ENCODE results near the gene WLS.
"Not testable (repeated sequence)": the region's sequence is repeated elsewhere in the genome, so short reads cannot be mapped to it uniquely, and the experiment has no call there.

Gene WLS

DNA sequence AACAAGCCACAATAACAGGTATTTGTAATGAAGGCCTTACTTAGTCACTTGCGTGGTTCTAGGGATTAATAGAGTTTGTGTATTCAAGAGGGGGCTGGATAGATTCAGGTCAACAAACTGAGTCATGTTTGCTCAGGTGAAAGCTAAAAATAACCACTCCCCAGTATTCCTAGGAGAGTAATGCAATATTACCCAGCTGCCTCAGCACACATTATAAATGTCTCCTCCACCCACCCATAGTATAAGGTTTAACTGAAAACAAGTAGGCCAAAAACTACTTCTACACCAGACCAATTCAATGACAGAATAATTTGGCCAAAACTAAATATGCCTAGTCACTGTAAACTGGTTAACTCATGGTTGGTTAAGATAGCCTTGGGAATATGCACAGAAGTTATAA lies 34.4 kb downstream of the WLS start:
- no peak for DNase-seq

GRCh38 chr1:68197461-68197860 lies 34.9 kb downstream of the WLS start:
- DNase-seq = no peak

DNA sequence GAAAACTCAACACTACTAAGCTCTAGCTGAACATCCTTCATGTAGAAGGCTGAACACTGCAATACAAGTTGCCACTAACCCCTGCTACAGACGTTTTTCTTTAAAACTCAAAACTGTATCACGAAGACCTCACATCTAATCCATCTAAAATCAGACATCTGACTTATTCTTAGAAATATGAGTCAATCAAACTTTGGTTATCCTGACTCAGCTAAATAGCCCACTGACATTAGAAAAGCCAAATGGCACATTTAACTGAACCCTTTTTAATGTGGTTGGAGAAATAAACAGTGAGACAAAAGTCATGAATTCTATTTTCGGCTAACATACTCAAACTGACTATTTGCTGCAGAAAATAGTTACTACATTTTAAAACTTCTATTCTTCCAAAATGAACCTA lies 35.6 kb downstream of the WLS start:
- no peak for DNase-seq

DNA sequence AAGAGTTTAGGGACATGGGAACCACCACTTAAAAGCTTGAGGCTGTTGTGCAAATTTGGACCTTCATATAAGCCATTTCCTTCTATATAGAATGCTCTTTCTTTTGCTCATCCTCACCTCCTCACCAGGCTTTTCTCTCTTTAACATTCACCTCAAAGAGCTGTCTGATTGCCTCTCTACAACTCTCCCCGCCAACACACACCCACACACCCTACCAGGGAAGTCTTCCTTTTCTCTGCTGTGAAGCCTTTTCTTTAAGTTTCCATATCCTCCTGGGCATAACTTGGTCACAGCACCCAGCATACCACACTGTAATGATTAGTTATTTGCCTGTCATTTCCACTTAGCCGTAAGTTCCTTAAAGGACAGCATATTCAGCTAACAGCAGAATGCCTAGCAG lies 40.6 kb downstream of the WLS start:
- no peak for DNase-seq

- no peak for DNase-seq
Measured at GRCh38 chr1:68188644-68189340, 43.5 kb downstream of the WLS start.

DNA sequence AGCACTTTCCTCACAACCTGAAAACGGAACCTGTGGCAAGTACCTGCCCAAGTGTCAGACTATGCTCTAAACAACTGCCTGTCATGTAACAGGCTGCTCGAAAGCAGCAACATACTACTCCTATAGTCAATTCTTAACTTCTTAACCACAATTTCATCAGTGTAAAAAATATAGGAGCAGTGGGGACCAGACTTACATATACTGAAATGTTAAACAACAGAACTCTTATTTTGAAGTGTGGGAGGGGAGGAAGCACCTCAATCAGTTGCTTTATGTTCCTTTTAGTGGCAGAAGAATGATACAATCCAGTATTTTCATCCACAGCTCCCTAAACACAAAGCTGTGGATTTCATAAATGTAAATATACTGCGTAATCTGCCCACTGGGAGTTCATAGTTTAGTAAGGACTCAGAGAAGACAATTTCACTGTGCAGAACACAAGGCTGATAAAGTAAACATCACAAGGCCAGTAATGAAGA lies 44.2 kb downstream of the WLS start:
- DNase-seq = no peak

DNA sequence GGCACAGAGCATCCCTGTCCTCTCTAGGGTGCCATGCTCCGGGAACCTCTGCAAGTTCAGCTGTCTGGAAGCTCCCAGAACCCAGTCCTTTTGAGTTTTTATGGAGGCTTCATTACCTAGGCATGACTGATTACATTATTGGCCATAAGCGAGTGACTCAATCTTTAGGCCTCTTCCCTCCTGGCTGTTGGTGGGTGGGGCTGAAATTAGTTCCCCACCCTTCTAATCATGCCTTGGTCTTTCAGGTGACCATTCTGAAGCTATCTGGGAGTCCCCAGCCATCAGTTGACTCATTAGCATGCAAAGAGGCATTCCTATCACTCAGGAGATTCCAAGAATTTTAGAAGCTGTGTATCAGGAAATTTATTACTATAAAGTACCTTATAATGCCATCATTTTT lies 46.6 kb downstream of the WLS start:
- no peak for DNase-seq

- no peak for DNase-seq
Measured at GRCh38 chr1:68183895-68184294, 48.4 kb downstream of the WLS start.

DNA sequence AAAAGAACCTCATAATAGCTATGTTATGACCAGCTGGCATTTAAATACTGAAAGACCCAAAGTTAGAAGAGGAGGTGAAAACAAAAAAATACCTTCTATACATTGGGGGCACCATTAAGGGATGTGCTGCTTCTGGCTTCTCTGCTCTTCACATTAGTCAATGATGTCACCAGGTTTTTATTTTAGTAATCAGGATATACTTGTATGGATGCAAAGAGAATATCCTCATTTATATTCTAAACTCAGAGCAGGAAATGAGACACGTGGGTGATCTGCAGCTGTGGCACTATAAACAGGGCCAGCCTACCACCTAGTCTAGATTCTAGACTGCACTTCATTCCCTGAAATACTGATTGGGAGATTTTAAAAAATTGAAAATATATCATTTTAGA lies 51.2 kb downstream of the WLS start:
- DNase-seq = no peak

DNA sequence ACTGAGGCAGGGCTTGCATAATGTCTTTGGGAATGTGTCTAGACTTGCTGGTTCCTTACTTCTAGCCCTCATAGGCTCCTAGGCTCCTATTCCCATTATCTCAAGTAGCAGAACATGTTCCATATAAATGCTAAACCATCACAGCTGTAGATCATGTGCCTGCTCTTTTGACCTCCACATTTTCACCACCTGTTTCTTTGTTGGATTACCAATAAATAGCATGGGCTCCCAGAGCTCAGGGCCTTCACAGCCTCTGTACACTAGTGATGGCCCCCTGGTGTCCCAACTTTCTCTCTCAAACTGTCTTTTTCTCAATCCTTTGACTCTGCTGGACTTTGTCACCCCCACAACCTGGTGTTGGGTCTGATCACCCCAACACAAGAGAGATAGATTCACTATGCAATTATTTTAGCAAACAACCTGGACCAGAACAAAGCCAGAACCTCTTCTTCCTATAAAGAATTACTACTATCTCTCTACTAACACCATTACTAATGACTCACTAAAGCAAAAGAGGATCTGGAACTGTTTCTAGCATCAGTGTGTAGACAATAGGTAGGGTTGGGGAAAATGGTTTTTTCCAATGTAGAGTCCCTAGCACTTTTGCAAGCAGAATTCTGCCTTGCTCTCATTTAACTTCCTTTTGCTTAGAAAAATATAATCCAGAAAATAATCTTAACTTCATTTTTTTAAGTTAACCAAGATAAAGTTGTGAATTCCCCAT lies 51.7 kb downstream of the WLS start:
- DNase-seq = no peak

DNA sequence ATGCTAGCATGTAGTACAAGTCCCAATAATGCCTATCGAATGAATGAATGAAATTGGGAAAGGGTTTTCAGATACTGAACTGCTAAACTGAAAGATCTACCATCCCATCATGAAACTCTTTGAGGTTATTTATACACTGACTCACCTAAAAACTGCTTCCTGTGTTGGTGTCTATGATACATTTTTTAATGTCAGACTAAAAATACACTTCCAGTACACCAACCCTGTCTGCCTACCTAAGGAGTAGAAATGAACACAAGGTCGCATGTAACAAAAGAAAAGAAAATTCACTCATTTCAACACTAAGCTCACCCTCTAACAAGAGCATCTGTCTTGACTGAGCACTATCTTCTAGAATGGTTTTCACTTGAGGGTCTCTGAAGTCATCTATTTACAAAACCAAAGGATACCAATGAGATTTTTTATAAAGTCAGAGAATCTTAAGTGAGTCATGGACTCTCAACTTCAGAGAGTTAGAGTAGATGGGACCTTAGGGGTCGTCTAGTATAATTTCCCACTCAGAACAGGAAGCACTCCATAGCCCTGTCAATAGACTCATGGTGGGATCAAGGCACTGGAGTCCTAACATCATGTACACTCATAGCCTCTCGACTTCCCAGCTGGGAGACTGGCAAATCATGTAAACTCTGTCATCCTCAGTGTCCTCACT lies 53.4 kb downstream of the WLS start:
- no peak for DNase-seq

GRCh38 chr1:68175621-68176398 lies 56.5 kb downstream of the WLS start:
- no peak for DNase-seq

DNA sequence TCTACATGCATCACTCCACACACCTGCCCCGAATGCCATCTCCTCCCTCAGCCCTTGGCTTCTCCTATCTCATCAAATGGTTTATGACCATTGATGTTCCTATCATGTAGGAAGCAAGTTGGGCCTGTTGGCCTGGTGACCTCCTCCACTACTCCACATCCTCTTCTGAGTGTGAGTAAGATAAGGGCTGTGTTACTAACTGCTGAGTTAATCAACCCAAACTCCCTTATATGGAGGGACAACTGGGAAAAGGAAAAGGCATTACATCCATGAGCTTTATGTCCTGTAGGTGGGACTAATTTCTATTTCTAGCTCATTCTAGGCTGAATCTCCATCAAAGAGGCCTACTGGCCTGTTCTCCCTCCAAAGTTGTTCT lies 57.6 kb downstream of the WLS start:
- DNase-seq = no peak

DNA sequence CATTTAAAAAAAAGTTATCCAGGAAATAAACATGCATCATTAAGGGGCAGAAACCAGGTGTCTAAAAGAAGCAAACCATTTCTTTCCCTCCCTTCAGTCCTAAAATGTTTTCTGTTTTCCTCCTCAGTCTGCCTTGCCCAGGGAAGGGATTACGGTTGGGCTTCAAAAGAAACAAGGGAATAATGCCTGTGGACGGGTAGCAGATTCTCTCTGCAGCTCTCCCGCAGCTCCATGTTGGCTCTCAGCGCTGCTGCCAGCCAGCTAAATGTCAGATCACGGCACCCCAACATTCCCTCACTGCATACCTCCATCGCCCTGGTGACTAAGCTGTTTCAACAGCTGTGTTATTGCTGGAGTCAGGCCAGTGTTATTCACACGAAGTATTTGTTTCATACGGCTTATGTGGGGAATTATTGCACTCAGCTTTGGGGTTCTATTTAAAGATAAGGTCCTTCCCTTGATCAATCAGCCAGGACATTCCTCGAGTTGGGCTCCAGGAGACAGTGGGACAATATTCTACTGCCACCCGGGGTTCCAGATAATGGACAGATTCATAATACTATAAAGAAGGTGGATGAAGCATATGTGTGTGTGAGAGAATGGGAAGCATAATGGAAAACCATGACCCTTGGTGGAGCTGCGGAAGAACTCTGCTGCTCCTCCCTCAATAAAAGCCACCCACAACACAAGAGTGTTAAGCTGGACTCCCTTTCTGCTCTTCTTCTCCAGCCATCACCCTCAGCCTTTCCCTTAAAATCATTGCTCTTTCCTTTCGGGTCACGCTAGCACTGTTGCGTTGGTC lies 58.2 kb downstream of the WLS start:
- no peak for DNase-seq

- no peak for DNase-seq
Measured at GRCh38 chr1:68173283-68173935, 58.9 kb downstream of the WLS start.

- DNase-seq = not testable (repeated sequence)
Measured at GRCh38 chr1:68171795-68172194, 60.5 kb downstream of the WLS start.

DNA sequence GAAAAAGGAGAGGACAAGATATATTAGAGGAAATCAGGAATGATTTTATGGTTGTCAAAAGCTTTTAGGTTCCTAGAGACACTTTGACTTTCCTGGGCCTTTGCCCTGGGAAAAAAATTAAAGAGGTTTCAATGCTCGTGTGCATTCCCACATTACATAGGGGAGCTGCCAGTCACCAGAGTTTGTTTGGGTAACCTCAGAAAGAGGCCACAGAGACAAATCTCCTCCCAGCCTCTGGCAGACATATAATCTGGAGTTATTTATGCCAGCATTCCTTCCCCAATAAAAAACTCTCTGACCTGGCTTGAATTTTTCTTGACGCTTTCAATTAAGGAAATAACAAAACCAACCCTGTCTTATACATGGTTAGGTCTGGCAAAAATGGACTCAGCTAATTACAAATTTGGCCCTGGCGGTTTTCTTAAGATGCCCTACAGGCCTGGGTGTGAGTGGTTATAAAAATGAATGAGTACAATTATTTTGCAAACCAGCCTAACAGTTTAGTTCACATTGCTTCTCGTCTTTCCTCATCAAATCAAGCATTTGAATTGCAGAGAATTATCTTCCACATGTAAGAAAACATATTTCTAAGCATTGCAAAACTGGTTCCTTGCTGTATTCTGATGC lies 63.7 kb downstream of the WLS start:
- DNase-seq = no peak

GRCh38 chr1:68167211-68167610 lies 65.1 kb downstream of the WLS start:
- no peak for DNase-seq

DNA sequence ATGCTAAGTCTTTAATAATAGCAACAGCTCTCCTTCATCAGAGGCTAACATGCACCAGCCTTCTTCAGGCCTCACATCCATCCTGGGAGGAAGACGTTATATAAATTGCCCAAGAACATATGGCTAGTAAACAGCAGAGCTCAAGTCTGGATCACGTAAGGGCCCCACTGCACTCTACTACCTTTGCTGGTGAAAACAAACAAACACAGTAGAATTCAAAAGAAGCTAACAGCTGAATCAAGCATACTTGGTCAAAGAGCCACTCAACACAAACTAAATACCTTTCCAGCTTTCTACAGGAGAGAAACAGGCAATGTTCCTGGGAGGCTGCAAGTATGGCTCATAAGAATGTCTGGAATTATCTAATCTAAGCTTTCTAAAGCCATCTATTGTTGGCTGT lies 66.0 kb downstream of the WLS start:
- no peak for DNase-seq

DNA sequence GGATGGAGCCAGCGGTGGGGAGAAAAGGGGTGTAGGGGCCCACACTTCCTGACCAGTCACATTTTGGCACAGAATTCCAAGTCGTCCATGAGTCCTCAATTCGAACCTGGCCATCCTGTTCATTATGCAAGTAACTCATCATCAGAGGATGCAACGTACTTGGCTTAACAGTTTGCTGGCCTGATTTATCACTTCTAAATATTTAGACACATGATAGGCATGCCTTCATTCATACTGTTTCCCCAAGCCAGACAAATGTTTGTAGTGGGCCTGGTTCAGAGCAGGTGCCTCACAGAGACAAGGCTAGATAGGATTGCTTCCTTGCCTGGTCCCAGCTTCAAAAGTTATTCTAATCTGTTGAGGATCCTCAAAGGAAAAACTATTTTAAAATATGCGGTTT lies 66.7 kb downstream of the WLS start:
- no peak for DNase-seq

GRCh38 chr1:68164918-68165317 lies 67.4 kb downstream of the WLS start:
- no peak for DNase-seq
